ENCODE results near the gene PXMP2.
"Not testable (repeated sequence)": the region's sequence is repeated elsewhere in the genome, so short reads cannot be mapped to it uniquely, and the experiment has no call there.

The PXMP2 gene

DNA sequence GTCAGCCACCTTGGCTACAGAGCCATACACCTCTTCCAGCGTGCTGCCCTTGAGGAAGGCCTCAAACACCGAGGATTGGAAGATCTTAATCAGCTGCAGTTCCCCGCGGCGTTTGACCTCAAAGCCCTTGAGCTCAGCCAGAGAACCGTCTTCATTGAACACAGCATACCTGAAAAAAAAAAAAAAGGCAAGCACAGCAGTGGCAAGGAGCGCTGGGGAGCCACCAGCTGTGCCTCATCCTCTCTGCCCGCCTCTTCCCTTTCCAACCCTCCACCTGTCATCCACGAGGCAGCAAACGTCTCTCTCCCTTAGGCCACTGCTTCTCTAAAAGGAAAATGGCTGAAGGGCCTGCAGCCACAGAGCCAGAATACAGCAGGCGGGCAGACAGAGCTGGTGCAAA is 26.4 kb upstream of the PXMP2 start:
- no peak for DNase-seq

DNA sequence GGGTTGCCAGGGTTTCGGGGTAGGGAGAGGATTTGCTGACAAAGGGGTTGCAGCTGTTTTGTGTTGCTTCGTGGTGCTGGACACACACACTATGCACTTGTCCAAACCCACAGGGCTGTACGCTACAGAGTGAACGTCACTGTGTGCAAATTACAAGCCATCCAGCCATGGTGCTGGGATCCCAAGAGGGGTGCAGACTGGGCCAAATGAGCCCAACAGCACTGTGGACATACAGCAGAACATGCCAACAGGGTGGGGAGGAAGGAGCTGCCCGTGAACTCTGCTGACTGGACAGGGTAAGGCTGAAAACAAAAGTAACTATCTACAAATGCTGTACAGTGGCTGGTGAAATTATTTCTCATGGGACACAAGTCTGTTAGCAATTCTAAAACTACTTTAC is 25.4 kb upstream of the PXMP2 start:
- DNase-seq = no peak

- DNase-seq = no peak
These were observed 24.3 kb upstream of the PXMP2 start for GRCh38 chr12:132662901-132663755.

GRCh38 chr12:132664206-132665148 is 22.9 kb upstream of the PXMP2 start:
- no peak for DNase-seq

GRCh38 chr12:132665149-132665491 is 22.3 kb upstream of the PXMP2 start:
- no peak for DNase-seq

DNA sequence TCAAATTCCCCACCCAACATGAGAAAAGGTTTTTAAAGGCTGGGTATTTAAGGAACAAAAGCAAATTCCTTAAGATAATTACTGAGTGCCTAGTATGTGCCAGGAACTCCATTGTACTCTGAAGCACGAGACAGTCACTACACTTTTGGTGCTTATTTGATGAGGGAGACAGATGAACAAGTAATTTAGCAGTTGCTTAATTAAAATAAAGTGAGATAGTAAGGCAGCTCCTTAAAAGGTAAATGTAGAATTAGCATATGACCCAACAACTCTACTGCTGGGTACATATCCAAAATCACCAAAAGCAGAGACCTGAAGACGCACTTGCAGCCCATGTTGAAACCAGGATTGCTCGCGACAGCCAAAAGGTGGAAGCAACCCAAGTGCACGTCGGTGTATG is 21.6 kb upstream of the PXMP2 start:
- DNase-seq = no peak

DNA sequence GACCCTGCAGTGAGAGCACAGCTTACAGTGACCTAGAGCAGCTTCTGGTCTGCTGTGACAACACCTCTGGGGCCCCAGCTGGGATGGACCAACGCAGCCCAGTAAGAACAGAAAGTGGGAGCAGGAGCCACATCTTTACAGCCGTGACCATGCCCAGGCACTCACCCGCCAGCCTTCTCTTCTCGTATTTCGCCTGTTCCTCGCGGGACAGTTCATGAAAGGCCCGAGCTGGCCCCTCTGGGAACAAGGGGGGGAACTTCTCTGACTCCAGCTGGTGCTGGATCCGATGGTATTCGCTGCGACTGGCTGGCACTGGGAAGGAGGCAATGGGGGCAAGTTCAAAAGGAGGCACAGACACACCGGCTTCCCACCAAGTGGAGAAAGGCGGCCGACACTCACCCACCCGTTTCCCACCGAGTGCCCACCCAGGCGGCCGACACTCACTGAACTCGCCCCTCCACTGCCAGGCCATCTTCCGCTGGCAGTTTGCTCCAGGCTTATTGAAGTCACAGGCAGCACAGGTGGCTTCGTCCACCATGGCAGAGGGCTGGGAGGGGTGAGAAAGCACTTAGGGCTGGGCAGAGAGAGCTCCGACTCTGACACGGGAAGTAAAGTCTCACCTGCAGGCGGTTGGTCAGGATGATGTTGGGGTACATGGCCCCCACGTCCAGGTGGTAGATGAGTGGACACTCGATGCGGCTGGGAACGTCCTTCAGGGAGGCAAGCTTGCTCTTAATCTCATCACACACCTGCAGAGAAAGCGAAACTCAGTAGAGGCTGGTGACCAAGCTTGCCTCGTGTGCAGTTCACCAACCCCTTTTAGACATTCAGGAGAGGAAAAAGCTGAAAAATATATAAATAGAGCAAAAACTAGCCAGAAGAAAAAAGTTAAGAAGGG is 18.9 kb upstream of the PXMP2 start:
- DNase-seq = no peak

GRCh38 chr12:132669166-132669879 is 18.1 kb upstream of the PXMP2 start:
- no peak for DNase-seq

- no peak for DNase-seq
These were observed 15.3 kb upstream of the PXMP2 start for GRCh38 chr12:132672116-132672515.

DNA sequence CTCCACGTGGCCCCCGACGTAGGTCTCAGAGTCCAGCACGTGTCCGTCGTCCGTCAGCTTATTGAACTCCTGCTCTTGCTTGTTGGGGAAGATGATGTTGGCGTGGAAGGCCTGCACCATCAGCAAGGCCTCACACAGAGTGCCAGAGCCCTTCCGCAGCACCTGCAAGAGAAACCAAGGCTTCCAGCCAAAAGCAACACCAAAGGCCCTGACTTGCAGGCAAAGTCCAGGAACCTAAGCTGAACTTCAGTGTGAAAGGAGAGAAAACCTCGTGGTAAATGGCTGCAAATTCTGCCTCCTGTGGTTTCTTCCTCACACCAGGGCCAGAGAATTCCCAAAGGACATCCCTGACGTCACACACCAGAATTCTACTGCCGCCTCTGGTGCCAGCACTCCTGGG is 14.7 kb upstream of the PXMP2 start:
- no peak for DNase-seq

DNA sequence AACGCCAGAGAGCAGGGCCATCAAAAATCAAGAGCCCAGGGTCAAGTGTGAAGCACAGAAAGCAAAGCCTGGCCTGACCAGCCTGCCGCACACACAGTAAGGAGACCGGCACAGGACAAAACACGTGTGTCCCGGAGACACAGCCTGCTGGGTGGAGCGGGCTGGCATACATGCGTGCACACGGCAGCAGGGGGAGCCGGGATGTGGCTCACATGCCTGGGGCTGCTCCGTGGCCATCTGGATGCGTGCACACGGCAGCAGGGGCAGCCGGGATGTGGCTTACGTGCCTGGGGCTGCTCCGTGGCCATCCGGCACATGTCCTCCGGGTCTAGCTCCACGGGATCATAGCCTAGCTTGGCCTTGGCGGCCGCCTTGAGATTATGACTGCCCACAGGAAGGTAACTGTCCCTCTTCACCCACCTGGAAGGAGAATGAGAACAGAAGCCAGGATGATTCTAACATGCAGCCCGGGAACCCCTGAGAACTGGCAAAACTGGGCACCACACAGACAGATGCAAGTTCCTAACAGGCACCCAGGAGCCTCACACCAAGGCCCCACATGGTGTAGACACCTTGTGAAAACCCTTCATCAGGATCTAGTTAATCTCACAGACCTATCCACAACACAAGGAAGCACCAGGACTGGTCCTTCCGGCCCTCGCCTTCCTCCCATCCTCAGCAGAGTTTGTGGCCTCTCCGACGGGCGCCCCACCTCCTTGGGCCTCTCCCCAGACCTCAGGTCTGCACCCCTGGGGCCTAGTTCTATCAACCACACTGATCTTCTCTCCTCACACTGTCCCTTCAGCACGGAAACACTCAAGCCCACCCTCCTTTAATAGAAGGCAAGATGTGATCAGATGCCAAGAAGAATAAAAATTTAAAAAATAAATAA is 13.9 kb upstream of the PXMP2 start:
- no peak for DNase-seq

DNA sequence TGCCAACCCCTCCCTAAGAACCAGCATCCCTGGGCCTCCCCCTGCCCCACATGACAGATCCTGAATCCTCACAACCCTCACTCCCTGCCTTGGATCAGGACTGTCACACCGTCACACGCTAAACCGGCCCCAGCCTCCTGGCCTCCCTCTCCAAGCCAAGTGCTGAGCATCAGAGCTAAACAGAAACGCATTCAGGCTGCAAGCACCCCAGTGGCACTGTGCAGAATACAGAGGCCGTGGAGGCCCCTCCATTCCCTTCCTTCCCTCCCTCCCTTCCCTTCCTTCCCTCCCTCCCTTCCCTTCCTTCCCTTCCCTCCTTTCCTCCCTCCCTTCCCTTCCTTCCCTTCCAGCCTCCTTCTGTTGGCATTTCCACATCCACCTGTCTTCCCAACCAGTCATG is 12.8 kb upstream of the PXMP2 start:
- DNase-seq = no peak

GRCh38 chr12:132675757-132676432 is 11.5 kb upstream of the PXMP2 start:
- DNase-seq = no peak

DNA sequence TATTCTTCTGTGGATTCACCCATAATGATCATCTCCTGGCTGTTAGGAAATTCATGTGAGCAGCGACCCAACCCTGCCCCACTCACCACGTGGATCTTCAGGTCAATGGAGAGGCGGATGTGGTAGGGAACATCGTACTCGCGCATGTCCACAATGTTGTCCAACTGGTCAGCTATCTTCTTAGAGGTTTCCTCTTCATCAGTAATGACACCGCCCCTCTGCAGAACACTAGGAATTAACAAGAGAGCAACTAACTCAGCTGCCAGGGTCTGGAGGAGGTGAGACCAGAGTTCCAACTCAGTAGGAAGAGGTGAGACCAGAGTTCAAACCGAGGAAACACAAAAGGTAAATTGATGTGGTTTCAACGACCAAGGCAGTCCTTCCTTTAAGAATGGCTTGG is 9.9 kb upstream of the PXMP2 start:
- DNase-seq = no peak

DNA sequence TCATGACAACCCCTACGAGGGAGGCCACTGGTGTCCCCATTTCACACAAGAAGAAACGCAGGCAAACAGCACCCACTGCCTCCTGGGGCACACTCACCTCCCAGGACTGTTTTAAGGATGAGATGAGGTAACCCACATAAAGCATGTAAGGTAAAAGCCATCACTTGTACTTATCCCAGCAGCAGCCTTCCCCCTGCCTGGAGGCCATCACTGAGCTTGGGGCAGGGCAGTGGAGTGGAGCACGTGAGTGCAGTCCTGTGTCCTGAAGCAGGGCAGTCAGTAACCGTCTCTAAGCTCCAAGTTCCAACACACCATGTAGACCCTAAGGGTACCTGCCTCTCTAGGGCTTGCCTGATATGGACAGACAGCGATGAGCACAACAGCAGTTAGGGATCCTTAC is 2.0 kb upstream of the PXMP2 start:
- no peak for DNase-seq

DNA sequence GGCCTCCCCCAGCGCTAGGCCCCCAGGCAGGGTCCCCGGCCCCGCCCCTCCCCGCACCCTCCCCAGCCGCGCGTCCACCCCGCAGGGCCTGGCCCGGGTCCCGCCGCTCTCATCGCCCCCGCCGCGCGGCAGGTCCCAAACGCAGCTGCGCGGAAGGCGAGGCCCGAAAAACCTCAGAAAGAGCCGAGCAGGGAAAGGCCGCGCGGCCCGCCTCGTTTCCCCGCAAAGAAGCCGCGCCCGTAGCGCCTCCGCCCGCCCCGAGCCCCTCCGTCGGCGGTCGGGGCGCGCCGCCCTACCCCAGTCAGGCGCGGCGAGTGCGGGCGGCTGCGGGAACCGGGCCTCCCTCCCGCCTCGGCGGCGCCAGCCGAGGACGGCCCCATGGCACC is 569 bp upstream of the PXMP2 start:
- DNase-seq = no peak

DNA sequence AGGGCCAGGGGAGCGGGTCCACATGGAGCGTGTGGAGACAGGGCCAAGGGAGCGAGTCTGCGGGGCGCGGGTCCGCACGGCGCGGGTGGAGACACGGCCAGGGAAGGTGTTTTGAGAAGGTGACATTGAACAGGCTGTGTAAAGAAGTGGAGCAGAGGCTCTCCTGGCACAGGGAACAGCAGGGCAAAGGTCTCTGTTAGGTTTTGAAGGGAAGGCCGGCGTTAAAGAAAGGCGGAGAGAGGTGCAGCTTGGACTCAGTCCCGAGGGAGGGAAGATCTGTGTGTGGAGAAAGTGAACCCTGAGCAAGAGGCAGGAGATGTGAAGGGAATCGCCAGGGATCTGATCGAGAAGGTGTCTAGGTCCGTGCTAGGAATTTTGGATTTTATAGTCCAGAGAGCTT is 1.8 kb downstream of the PXMP2 start:
- no peak for DNase-seq

DNA sequence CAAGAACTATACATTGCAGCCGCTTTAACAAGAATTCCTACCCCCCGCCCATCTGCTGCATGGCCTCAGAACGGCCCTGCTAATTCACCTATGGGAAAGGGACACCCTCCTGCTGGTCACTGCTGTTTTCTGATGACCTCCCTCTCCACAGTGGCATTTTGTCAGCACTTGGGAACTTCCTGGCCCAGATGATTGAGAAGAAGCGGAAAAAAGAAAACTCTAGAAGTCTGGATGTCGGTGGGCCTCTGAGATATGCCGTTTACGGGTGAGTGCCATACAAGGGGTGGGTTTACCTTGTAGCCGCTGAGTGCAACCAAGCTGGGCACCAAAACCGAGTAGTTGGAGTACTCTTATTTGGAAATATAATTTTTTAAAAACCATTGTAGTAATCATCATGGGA is 2.7 kb downstream of the PXMP2 start:
- no peak for DNase-seq

- DNase-seq = not testable (repeated sequence)
These were observed 4.6 kb downstream of the PXMP2 start for GRCh38 chr12:132692030-132692429.

- not testable (repeated sequence) for DNase-seq
These were observed 7.5 kb downstream of the PXMP2 start for GRCh38 chr12:132694888-132695287.

DNA sequence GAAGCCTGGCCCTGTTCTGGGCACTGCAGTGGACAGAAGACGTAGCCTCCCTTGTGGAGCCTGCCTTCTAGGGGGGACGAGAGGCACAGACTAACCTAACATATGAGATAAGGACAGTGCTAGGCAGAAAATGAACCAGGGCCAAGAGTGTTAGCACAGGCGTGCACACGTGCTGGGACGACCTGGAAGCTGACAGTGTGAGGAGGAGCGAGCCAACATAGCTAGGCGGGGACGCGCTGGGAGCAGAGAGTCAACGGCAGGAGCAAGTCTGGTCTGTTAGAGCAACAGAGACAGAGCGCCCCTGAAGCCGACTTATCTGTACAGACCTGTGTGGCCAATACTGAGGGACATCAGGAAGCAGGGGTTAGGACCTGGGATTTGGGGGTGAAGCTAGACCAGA is 8.0 kb downstream of the PXMP2 start:
- DNase-seq = no peak
